Measurements from ENCODE around the gene TRA2B. TPM values are rescaled to one million over a fixed set of nuclear protein-coding genes. Genes with fewer than 3 reads are reported as not detected.

Gene TRA2B
- total and polyA plus RNA-seq, 2 donors (not counting 3 experiments of a cell fraction or from before 2014, with no cell fraction given) = 173 to 199 TPM

DNA sequence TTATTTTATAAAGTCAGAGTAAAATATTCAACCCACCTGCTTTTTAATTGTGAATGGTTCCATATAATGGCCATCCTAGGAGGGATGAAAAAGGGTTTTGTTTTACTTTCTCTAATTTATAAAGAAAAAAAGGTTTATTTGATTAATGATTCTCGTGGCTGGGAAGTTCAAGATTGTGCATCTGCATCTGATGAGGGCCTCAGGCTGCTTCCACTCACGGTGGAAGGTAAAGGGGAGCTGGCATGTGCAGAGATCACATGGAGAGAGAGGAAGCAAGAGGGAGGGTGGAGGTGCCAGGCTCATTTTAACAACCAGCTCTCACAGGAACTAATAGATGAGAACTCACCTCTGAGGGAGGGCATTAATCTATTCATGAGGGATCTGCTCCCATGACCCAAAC, 27.7 kb upstream of the TRA2B start:
- Histone ChIP-seq H3K9me1 (replicated peaks; ENCODE audit: control insufficient read depth, extremely low read depth, insufficient read depth, low read length) (no peaks in the 10 kb centered on the region), H3K9me3 (replicated peaks; ENCODE audit: control insufficient read depth, insufficient read depth, low read length) (no peaks in the 10 kb centered on the region), H3K27me3 (ENCODE audit: control insufficient read depth in 2 of 2, insufficient read depth in 2 of 2, low read length in 2 of 2) (no peaks in the 10 kb centered on the region), H3K4me3 (replicated peaks in 1 of 3; ENCODE audit: insufficient read depth in 1 of 3, low read depth in 1 of 3, low read length in 3 of 3) (no peak overlapping the region), H3K4me1 (ENCODE audit: control insufficient read depth, extremely low read depth, insufficient read depth, low read length) (no peaks in the 10 kb centered on the region), H3K79me2 (ENCODE audit: control insufficient read depth, insufficient read depth, low read length) (peaks cover 20% of the 10 kb centered on the region), H3K36me3 (ENCODE audit: control insufficient read depth in 2 of 2, extremely low read depth in 1 of 2, insufficient read depth in 2 of 2, low read length in 2 of 2) (no peaks in the 10 kb centered on the region), H4K20me1 (replicated peaks; ENCODE audit: control insufficient read depth, extremely low read depth, insufficient read depth, low read length) (no peaks in the 10 kb centered on the region), H2AFZ (ENCODE audit: low read depth, low read length) (no peak overlapping the region), H3K4me2 (ENCODE audit: insufficient read depth, low read length) (no peak overlapping the region), H3K27ac (ENCODE audit: insufficient read depth, low read depth, low read length) (no peak overlapping the region), H3K9ac (replicated peaks; ENCODE audit: extremely low read depth, insufficient read depth, low read length) (no peak overlapping the region)
- DNase-seq (ENCODE audit: low read depth, low spot score) (no peak), FAIRE-seq (no peak)
- CTCF ChIA-PET = interaction anchor here (1.0 kb wide), 1 partner anchor 22 kb away, joined by 3 read pairs; no protein-coding TSS in a partner anchor
- POLR2A ChIA-PET = no interaction called here
- intact Hi-C loops (cut with micrococcal nuclease) (no loop called here), dilution Hi-C loops (cut with MboI; ENCODE audit: extremely low pct_ligation_motif_present, low sequenced_read_pairs) (no loop called here)
- no TSS peak for BruUV-seq (replicated peaks)
- TF ChIP-seq, protein P1, sequence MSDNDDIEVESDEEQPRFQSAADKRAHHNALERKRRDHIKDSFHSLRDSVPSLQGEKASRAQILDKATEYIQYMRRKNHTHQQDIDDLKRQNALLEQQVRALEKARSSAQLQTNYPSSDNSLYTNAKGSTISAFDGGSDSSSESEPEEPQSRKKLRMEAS (IDR thresholded peaks at IDR 0.05; ENCODE audit: insufficient read depth, insufficient read length) = no peak
- TF ChIP-seq GATA2 (IDR thresholded peaks at IDR 0.05; ENCODE audit: insufficient read depth, insufficient read length, low read depth, low read length) (no peak), JUN (IDR thresholded peaks at IDR 0.05; ENCODE audit: borderline replicate concordance, insufficient read depth, insufficient read length, low read depth) (no peak), FOS (IDR thresholded peaks at IDR 0.05; ENCODE audit: borderline replicate concordance, insufficient read depth, low read length) (no peak), EZH2 (IDR thresholded peaks at IDR 0.05; ENCODE audit: borderline replicate concordance, low read depth, low read length, severe bottlenecking) (no peak), MYC (IDR thresholded peaks at IDR 0.05; ENCODE audit: low read depth, low read length) (no peak)
- TF ChIP-seq, protein P2, sequence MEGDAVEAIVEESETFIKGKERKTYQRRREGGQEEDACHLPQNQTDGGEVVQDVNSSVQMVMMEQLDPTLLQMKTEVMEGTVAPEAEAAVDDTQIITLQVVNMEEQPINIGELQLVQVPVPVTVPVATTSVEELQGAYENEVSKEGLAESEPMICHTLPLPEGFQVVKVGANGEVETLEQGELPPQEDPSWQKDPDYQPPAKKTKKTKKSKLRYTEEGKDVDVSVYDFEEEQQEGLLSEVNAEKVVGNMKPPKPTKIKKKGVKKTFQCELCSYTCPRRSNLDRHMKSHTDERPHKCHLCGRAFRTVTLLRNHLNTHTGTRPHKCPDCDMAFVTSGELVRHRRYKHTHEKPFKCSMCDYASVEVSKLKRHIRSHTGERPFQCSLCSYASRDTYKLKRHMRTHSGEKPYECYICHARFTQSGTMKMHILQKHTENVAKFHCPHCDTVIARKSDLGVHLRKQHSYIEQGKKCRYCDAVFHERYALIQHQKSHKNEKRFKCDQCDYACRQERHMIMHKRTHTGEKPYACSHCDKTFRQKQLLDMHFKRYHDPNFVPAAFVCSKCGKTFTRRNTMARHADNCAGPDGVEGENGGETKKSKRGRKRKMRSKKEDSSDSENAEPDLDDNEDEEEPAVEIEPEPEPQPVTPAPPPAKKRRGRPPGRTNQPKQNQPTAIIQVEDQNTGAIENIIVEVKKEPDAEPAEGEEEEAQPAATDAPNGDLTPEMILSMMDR (IDR thresholded peaks at IDR 0.05; ENCODE audit: extremely low read depth in 1 of 2, insufficient read depth in 1 of 2, low read depth in 1 of 2, low read length in 2 of 2) = no peak

Measured in endothelial cell of umbilical vein (primary cell).